Coronary artery (tissue), 2 donors: ENCODE measurements around the gene TKFC.

Experiments used
- DNase-seq: peaks from one replicate; pipeline ENCODE4 v3.0.0-alpha.2; 2017; ENCODE audit warnings: low spot score
- H3K27ac ChIP-seq, 2 donors: fragments of 200-600 bp; sonication (generic); one replicate each; pipeline ENCODE4 v1.5.1; 2016 to 2019
- H3K4me3 ChIP-seq: fragments of 200-600 bp; sonication (generic); 2 replicates; pipeline ENCODE4 v1.5.1; 2016; ENCODE audit warnings: mild to moderate bottlenecking, moderate library complexity
- CTCF ChIP-seq: fragments of 200-600 bp; sonication (generic); IDR thresholded peaks from one replicate; pipeline ENCODE4 v1.5.1; 2019; ENCODE audit warnings: antibody characterized with exemption

TKFC gene

GRCh38 chr11:61332281-61332796 lies 689 bp upstream of the TKFC start:
- DNase-seq, result no peak
- H3K27ac ChIP-seq, result peak overlapping the region; percentile 87 to 95
- H3K4me3 ChIP-seq, result peak overlapping the region; percentile 86
- no peak for TF ChIP-seq CTCF

- peak overlapping the region; percentile 86 for H3K4me3 ChIP-seq
- no peak for DNase-seq
- H3K27ac ChIP-seq, result peak overlapping the region; percentile 87 to 95
- no peak for TF ChIP-seq CTCF
These were observed 764 bp downstream of the TKFC start for GRCh38 chr11:61333550-61334433.

DNA sequence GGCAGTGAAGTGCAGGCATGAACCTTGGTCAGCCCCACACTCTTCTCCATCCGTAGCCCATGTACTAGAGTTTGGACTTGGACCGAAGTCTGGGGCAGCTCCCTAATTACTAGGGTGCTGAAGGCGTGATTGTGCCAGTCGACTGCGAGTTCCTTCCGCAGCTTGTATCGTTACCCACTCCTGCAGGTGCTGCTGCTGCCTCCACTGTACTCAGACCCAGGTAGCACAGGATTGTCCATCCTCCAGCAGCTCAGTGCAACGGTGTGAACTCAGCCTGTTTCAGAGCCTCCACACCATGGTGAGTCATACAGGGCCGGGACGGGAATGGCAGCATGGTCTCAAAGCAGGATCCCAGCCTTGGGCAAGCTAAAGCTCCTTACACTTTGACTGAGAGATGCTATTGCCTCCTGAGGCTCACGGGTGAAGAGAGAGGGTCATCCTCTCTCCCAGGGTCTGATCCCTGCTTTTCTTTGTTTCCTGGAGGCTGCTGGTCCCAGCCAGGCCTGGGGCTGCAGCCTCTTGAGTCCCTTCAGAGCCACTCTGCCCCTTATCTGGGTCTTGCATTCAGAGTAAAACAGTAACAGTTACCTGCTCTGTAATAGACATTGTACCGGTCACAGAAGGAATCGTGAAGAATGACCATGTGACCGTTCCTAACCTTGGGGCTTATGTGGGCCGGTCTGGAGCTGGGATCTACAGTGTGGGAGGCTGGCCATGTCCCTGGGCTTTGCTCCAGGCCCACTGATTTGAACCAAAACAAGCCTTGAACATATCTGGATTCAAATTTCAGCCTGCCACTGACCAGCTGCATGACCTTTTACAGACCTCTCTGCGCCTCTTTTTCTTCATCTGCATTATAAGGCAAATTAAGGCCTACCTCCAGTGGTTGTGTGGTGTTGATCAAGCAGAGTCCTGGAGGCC lies 1.7 kb downstream of the TKFC start:
- DNase-seq, result no peak
- TF ChIP-seq CTCF, result no peak
- Histone ChIP-seq H3K27ac (no peak overlapping the region), H3K4me3 (no peak overlapping the region)

DNA sequence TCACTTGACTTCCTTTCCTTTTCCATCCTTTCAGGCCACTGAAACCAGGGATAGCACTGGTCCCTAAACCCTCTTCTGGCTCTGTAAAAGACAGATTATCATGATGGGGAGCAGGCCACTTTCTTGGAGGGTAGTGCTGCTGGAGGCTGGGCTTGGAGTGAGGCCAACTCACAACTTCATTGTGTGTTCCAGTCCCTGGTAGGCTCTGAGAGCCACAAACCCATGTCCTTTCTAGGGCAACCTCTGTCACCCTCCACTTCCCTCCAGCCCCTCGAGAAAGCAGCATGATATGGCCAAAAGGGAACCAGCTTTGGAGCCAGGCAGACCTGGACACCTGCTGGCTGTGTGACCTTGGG lies 2.3 kb downstream of the TKFC start:
- TF ChIP-seq CTCF, result no peak
- DNase-seq, result no peak
- Histone ChIP-seq H3K4me3 (no peak overlapping the region), H3K27ac (no peak overlapping the region)

DNA sequence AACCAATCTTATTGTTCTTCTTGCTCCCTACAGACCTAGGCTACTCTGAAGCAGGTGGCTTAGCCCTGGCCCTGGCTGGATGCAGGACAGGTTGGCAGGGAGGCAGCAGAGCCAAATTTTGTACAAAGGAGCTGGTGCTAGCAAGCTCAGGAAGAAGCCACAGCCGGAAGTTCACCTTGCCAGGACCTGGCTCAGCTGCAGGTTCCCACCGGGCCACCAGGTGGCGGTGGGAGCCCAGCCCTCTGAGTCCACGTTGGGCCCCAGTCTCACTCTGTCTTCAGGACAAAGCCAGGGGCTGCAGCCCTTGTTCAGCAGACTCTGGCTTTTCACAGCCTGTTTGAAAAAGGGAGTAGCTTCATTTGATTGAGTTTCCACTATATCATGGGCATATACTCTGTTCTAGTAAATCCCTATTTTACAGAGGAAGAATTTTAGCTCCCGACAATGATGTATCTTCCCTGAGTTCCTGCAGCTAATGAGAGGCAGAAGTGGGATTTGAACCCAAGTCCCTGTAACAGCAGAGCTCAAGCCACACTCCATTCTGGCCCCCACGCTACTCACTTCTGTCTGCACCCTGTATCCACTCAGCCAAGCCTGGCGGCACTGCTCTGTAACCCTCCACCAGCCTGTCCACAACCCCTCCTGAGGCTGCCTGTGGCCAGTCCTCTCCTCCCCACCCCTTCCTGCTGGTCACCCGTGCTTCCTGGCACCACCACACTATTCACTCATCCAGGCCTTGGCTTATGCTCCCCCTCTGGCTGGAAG lies 3.3 kb downstream of the TKFC start:
- peak; percentile 91 for TF ChIP-seq CTCF
- DNase-seq, result peak; percentile 88
- H3K4me3 ChIP-seq, result no peak overlapping the region
- peak overlapping the region in 1 of 2 donors; percentile 54 for H3K27ac ChIP-seq

DNA sequence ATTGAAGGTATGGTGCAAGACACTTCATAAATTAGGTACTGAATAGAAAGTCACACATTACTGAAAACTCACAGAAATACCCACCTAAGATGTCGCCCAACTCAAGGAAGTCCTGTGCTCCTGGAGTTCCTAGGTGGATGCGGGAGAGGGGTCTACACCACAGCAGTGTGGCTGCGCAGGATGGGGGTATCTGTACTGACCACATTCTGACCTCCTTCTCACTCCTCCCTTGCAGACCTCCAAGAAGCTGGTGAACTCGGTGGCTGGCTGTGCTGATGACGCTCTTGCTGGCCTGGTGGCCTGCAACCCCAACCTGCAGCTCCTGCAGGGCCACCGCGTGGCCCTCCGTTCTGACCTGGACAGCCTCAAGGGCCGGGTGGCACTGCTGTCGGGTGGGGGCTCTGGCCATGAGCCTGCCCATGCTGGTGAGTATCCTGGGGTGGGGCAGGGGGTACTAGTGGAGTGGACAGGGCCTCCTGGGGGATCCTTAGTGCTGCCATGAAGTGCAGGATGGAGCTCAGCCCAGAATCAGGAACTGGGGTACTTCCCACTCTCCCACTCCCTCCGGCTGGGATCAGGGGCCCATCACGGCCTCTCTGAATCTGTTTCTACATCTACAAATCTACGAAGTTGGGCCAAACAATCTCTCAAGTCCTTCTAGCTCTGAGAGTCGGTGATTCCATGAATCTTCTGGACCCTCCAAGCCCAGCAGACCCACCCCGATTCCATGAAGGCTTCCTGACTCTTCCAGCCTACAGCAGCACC lies 4.9 kb downstream of the TKFC start:
- H3K4me3 ChIP-seq, result no peak overlapping the region
- H3K27ac ChIP-seq, result no peak overlapping the region
- peak; percentile 65 for DNase-seq
- no peak for TF ChIP-seq CTCF
